ENCODE measurements around the gene HS2ST1.

HS2ST1 gene

GRCh38 chr1:87111659-87112371 is 197.4 kb downstream of the HS2ST1 start:
- Histone ChIP-seq H3K36me3 (ENCODE audit: control insufficient read depth in 4 of 4, insufficient read depth in 4 of 4, low read length in 3 of 4) (no peaks in the 10 kb centered on the region), H3K27me3 (replicated peaks in 2 of 5; ENCODE audit: control insufficient read depth in 4 of 5, insufficient read depth in 5 of 5, low read length in 4 of 5) (no peaks in the 10 kb centered on the region)
- WGBS (ENCODE audit: insufficient coverage) = 95% methylated on average over 3 of the region's 5 CpGs

GRCh38 chr1:87113313-87113712 is 198.9 kb downstream of the HS2ST1 start:
- WGBS (ENCODE audit: insufficient coverage) = 95% methylated on average over 5 of the region's 5 CpGs
- Histone ChIP-seq H3K9me3 (ENCODE audit: control extremely low read depth in 1 of 5, control insufficient read depth in 4 of 5, insufficient read depth in 2 of 5, low read depth in 1 of 5, low read length in 4 of 5) (no peaks in the 10 kb centered on the region), H3K4me1 (ENCODE audit: control extremely low read depth in 1 of 4, control insufficient read depth in 4 of 4, insufficient read depth in 4 of 4, low read length in 3 of 4) (no peaks in the 10 kb centered on the region), H3K27me3 (replicated peaks in 2 of 5; ENCODE audit: control insufficient read depth in 4 of 5, insufficient read depth in 5 of 5, low read length in 4 of 5) (no peaks in the 10 kb centered on the region), H3K27ac (ENCODE audit: insufficient read depth in 1 of 2, low read depth in 1 of 2, low read length in 2 of 2, poor library complexity in 1 of 2, severe bottlenecking in 2 of 2) (no peak overlapping the region), H3K36me3 (ENCODE audit: control insufficient read depth in 4 of 4, insufficient read depth in 4 of 4, low read length in 3 of 4) (no peaks in the 10 kb centered on the region), H3K4me3 (ENCODE audit: control insufficient read depth in 1 of 7, extremely low read depth in 1 of 7, insufficient read depth in 4 of 7, low read depth in 2 of 7, low read length in 6 of 7) (no peak overlapping the region)
- CTCF ChIA-PET = no interaction called here
- no peak for DNase-seq
- POLR2A ChIA-PET = no interaction called here

More at GRCh38 chr1:87111659-87112371, 197.4 kb downstream of the HS2ST1 start:
- H3K27ac ChIP-seq (ENCODE audit: insufficient read depth in 1 of 2, low read depth in 1 of 2, low read length in 2 of 2, poor library complexity in 1 of 2, severe bottlenecking in 2 of 2) = no peak overlapping the region
- no peaks in the 10 kb centered on the region for H3K9me3 ChIP-seq (ENCODE audit: control extremely low read depth in 1 of 5, control insufficient read depth in 4 of 5, insufficient read depth in 2 of 5, low read depth in 1 of 5, low read length in 4 of 5)
- no peak overlapping the region for H3K4me3 ChIP-seq (ENCODE audit: control insufficient read depth in 1 of 7, extremely low read depth in 1 of 7, insufficient read depth in 4 of 7, low read depth in 2 of 7, low read length in 6 of 7)
- ChIA-PET CTCF (no interaction called here), POLR2A (no interaction called here)
- DNase-seq = no peak
- H3K4me1 ChIP-seq (ENCODE audit: control extremely low read depth in 1 of 4, control insufficient read depth in 4 of 4, insufficient read depth in 4 of 4, low read length in 3 of 4) = no peaks in the 10 kb centered on the region

GRCh38 chr1:87115317-87115890 is 201.0 kb downstream of the HS2ST1 start:
- DNase-seq = no peak
- CTCF ChIA-PET = interaction anchor here (0.7 kb wide), 1 partner anchor 16 kb away, joined by 3 read pairs; no protein-coding TSS in a partner anchor
- Histone ChIP-seq H3K9me3 (ENCODE audit: control extremely low read depth in 1 of 5, control insufficient read depth in 4 of 5, insufficient read depth in 2 of 5, low read depth in 1 of 5, low read length in 4 of 5) (no peaks in the 10 kb centered on the region), H3K36me3 (ENCODE audit: control insufficient read depth in 4 of 4, insufficient read depth in 4 of 4, low read length in 3 of 4) (no peaks in the 10 kb centered on the region), H3K27ac (ENCODE audit: insufficient read depth in 1 of 2, low read depth in 1 of 2, low read length in 2 of 2, poor library complexity in 1 of 2, severe bottlenecking in 2 of 2) (no peak overlapping the region), H3K4me1 (ENCODE audit: control extremely low read depth in 1 of 4, control insufficient read depth in 4 of 4, insufficient read depth in 4 of 4, low read length in 3 of 4) (no peaks in the 10 kb centered on the region), H3K4me3 (ENCODE audit: control insufficient read depth in 1 of 7, extremely low read depth in 1 of 7, insufficient read depth in 4 of 7, low read depth in 2 of 7, low read length in 6 of 7) (no peak overlapping the region), H3K27me3 (replicated peaks in 2 of 5; ENCODE audit: control insufficient read depth in 4 of 5, insufficient read depth in 5 of 5, low read length in 4 of 5) (no peaks in the 10 kb centered on the region)
- POLR2A ChIA-PET = no interaction called here
- WGBS (ENCODE audit: insufficient coverage) = 96% methylated on average over 3 of the region's 3 CpGs

GRCh38 chr1:87115891-87116290 is 201.5 kb downstream of the HS2ST1 start:
- DNase-seq = no peak
- WGBS (ENCODE audit: insufficient coverage) = 100% methylated on average over 2 of the region's 3 CpGs
- Histone ChIP-seq H3K4me1 (ENCODE audit: control extremely low read depth in 1 of 4, control insufficient read depth in 4 of 4, insufficient read depth in 4 of 4, low read length in 3 of 4) (no peaks in the 10 kb centered on the region), H3K36me3 (ENCODE audit: control insufficient read depth in 4 of 4, insufficient read depth in 4 of 4, low read length in 3 of 4) (no peaks in the 10 kb centered on the region), H3K9me3 (ENCODE audit: control extremely low read depth in 1 of 5, control insufficient read depth in 4 of 5, insufficient read depth in 2 of 5, low read depth in 1 of 5, low read length in 4 of 5) (no peaks in the 10 kb centered on the region), H3K27me3 (replicated peaks in 2 of 5; ENCODE audit: control insufficient read depth in 4 of 5, insufficient read depth in 5 of 5, low read length in 4 of 5) (no peaks in the 10 kb centered on the region), H3K27ac (ENCODE audit: insufficient read depth in 1 of 2, low read depth in 1 of 2, low read length in 2 of 2, poor library complexity in 1 of 2, severe bottlenecking in 2 of 2) (no peak overlapping the region), H3K4me3 (ENCODE audit: control insufficient read depth in 1 of 7, extremely low read depth in 1 of 7, insufficient read depth in 4 of 7, low read depth in 2 of 7, low read length in 6 of 7) (no peak overlapping the region)
- CTCF ChIA-PET = no interaction called here
- POLR2A ChIA-PET = no interaction called here

GRCh38 chr1:87117761-87118368 is 203.4 kb downstream of the HS2ST1 start:
- 88% methylated on average over 4 of the region's 7 CpGs for WGBS (ENCODE audit: insufficient coverage)
- no peaks in the 10 kb centered on the region for H3K36me3 ChIP-seq (ENCODE audit: control insufficient read depth in 4 of 4, insufficient read depth in 4 of 4, low read length in 3 of 4)
- no peak overlapping the region for H3K4me3 ChIP-seq (ENCODE audit: control insufficient read depth in 1 of 7, extremely low read depth in 1 of 7, insufficient read depth in 4 of 7, low read depth in 2 of 7, low read length in 6 of 7)
- CTCF ChIA-PET = no interaction called here
- no peaks in the 10 kb centered on the region for H3K4me1 ChIP-seq (ENCODE audit: control extremely low read depth in 1 of 4, control insufficient read depth in 4 of 4, insufficient read depth in 4 of 4, low read length in 3 of 4)
- DNase-seq = no peak
- no peak overlapping the region for H3K27ac ChIP-seq (ENCODE audit: insufficient read depth in 1 of 2, low read depth in 1 of 2, low read length in 2 of 2, poor library complexity in 1 of 2, severe bottlenecking in 2 of 2)
- no peaks in the 10 kb centered on the region for H3K27me3 ChIP-seq (replicated peaks in 2 of 5; ENCODE audit: control insufficient read depth in 4 of 5, insufficient read depth in 5 of 5, low read length in 4 of 5)
- POLR2A ChIA-PET = no interaction called here
- H3K9me3 ChIP-seq (ENCODE audit: control extremely low read depth in 1 of 5, control insufficient read depth in 4 of 5, insufficient read depth in 2 of 5, low read depth in 1 of 5, low read length in 4 of 5) = no peaks in the 10 kb centered on the region

- Histone ChIP-seq H3K4me1 (ENCODE audit: control extremely low read depth in 1 of 4, control insufficient read depth in 4 of 4, insufficient read depth in 4 of 4, low read length in 3 of 4) (no peaks in the 10 kb centered on the region), H3K4me3 (ENCODE audit: control insufficient read depth in 1 of 7, extremely low read depth in 1 of 7, insufficient read depth in 4 of 7, low read depth in 2 of 7, low read length in 6 of 7) (no peak overlapping the region), H3K27ac (ENCODE audit: insufficient read depth in 1 of 2, low read depth in 1 of 2, low read length in 2 of 2, poor library complexity in 1 of 2, severe bottlenecking in 2 of 2) (no peak overlapping the region), H3K36me3 (ENCODE audit: control insufficient read depth in 4 of 4, insufficient read depth in 4 of 4, low read length in 3 of 4) (no peaks in the 10 kb centered on the region), H3K27me3 (replicated peaks in 2 of 5; ENCODE audit: control insufficient read depth in 4 of 5, insufficient read depth in 5 of 5, low read length in 4 of 5) (no peaks in the 10 kb centered on the region), H3K9me3 (ENCODE audit: control extremely low read depth in 1 of 5, control insufficient read depth in 4 of 5, insufficient read depth in 2 of 5, low read depth in 1 of 5, low read length in 4 of 5) (no peaks in the 10 kb centered on the region)
- ChIA-PET CTCF (no interaction called here), POLR2A (no interaction called here)
- WGBS (ENCODE audit: insufficient coverage) = 97% methylated on average over 4 of the region's 5 CpGs
- DNase-seq = no peak
Measured at GRCh38 chr1:87119541-87120140, 205.2 kb downstream of the HS2ST1 start.

- peak in 1 of 3 donors; percentile 9 for DNase-seq
- CTCF ChIA-PET = interaction anchor here (1.0 kb wide), 1 partner anchor 24 kb away, joined by 3 read pairs; no protein-coding TSS in a partner anchor
- 100% methylated on average over 2 of the region's 2 CpGs for WGBS (ENCODE audit: insufficient coverage)
Measured at GRCh38 chr1:87120779-87121178, 206.3 kb downstream of the HS2ST1 start.

More at GRCh38 chr1:87120779-87121178, 206.3 kb downstream of the HS2ST1 start:
- no peaks in the 10 kb centered on the region for H3K36me3 ChIP-seq (ENCODE audit: control insufficient read depth in 4 of 4, insufficient read depth in 4 of 4, low read length in 3 of 4)
- no peaks in the 10 kb centered on the region for H3K27me3 ChIP-seq (replicated peaks in 2 of 5; ENCODE audit: control insufficient read depth in 4 of 5, insufficient read depth in 5 of 5, low read length in 4 of 5)
- POLR2A ChIA-PET = no interaction called here
- no peaks in the 10 kb centered on the region for H3K9me3 ChIP-seq (ENCODE audit: control extremely low read depth in 1 of 5, control insufficient read depth in 4 of 5, insufficient read depth in 2 of 5, low read depth in 1 of 5, low read length in 4 of 5)
- H3K4me3 ChIP-seq (ENCODE audit: control insufficient read depth in 1 of 7, extremely low read depth in 1 of 7, insufficient read depth in 4 of 7, low read depth in 2 of 7, low read length in 6 of 7) = no peak overlapping the region
- no peak overlapping the region for H3K27ac ChIP-seq (ENCODE audit: insufficient read depth in 1 of 2, low read depth in 1 of 2, low read length in 2 of 2, poor library complexity in 1 of 2, severe bottlenecking in 2 of 2)
- no peaks in the 10 kb centered on the region for H3K4me1 ChIP-seq (ENCODE audit: control extremely low read depth in 1 of 4, control insufficient read depth in 4 of 4, insufficient read depth in 4 of 4, low read length in 3 of 4)
